Mesenteric fat pad (tissue), 1 donor: Measurements from ENCODE around the gene EFHC1. TPM values are rescaled to one million over a fixed set of nuclear protein-coding genes. Genes with fewer than 3 reads are reported as not detected.

ENCODE experiments used
- DNase-seq: peaks from one replicate; pipeline ENCODE4 v3.0.0-alpha.2; 2020; ENCODE audit warnings: low spot score
- total RNA-seq: library from RNA; stranded (reverse); fragmentation: NEBNext Ultra II Directional; extraction: Animal tissue kit (Norgen Biotek cat#: 25700); gene quantifications from one replicate; pipeline ENCODE4 v1.2.1, GENCODE V29; 2021
- donor health status: DM: yes; HTN: yes; CAD: no.

EFHC1 gene
- total RNA-seq, 1 donor from 2014 or later, result 10.4 TPM

DNA sequence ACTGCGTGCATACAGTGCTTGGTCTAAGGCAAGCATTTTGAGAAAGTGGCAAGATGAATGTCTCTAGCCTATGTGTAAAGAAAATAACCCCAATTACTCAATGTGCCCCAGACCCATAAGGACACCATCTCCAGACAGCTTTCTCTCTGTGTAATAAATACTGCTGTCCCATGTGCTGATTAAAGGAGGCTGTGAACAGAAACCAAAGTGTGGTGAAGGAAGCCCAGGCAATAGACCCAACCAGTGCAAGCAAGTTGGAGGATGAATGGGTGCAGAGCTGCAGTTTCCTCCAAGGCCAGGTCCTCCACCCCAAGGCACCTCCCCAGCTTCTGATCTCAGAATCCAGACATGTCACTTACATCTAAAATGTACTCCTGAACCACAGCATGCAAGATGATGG lies 96.1 kb downstream of the EFHC1 start:
- DNase-seq, result no peak

DNA sequence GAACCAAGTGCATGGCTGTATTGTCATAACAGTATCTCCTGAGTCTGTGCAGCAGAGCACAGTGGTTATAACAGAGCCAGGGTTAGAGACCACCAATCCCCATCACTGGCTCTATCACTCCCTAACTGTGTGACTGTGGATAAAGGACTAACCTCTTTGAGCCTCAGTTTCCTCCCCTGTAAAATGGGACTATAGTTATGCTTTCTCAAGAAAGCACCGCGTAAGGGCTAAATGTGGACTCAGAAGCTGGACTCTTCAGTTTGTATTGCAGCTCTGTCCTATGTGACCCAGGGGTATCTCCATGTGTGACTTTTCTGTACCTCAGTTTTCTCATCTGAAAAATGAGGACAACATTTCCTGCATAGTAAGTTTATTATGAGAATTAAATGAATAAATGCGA lies 96.8 kb downstream of the EFHC1 start:
- no peak for DNase-seq

DNA sequence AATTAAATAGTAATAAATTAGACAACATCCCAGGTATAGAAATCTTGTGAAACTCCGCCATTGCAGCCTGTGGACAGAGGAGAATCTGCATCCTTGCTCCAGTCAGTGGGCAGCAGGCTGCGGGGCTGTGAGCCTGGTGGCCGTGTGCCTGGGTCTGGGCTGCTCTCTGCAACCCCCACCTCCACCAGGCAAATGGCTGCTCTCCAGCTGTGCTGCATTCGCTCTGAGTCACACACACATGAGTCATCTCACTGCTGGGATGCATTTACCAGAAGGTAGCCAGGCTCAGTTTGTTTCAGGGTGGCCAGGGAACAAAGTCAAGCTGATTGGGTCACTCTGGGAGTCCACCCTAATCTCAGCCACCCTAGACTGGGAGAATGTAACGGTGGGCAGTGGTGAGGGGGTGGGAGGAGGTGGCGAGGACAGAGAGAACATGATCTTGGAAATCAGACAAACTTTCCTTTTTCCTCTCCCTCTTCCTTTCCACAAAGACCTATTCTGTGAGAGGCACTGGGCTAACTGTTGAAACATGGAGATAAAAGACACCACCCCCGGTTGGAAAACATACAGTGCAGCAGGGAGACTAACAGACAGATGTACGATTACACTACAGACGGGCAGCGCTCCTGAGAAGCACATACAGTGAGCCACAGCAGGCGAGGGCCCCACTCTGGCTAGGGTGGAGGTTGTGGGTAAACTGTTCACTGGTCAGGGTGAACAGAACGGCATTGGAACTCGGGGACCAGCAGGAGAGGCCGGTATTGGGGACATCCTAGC lies 97.5 kb downstream of the EFHC1 start:
- DNase-seq, result no peak

DNA sequence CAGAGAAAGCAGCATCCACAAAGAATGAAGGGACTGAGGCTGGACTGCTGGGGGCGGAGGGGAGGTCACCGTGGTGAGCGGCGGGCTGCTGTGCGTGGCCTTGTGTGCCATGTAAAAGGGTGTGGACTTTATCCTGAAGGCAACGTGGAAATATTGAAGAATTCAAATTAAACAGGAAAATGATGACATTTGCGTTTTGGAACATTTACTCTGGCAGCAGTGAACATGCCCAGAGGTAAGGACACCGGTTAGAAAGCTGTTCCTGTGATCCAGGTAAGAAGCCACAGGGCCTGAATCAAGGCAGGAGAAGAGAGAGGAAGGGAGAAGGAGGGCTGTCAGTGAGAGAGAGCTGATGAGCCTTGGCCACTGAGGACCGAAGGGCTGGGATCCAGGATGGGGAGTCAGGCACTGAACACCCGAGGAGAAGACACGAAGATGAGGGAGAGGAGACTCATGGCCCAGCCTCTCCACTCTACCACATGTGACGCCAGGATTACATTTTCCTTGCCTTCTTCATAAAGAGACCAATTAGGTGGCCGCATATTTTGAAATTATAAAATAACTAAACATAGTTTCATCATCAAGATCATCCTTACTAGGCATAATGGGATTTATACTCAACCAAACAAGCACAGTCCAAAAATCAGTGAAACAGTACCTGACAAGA lies 98.3 kb downstream of the EFHC1 start:
- no peak for DNase-seq

DNA sequence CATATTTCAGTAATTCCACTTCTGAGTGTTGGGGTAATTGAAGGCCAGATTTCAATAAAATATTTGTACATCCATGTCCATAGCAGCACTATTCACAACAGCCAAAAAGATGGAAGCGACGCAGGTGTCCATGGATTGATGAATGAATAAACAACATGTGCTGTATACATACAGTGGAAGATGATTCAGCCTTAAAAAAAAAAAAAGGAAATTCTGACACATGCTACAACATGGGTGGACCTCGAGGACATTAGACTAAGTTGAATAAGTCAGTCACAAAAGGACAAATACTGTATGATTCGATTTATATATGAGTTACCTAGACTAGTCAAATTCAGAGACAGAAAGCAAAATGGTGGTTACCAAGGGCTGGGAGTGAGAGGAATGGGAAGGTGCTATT lies 99.5 kb downstream of the EFHC1 start:
- DNase-seq, result no peak

DNA sequence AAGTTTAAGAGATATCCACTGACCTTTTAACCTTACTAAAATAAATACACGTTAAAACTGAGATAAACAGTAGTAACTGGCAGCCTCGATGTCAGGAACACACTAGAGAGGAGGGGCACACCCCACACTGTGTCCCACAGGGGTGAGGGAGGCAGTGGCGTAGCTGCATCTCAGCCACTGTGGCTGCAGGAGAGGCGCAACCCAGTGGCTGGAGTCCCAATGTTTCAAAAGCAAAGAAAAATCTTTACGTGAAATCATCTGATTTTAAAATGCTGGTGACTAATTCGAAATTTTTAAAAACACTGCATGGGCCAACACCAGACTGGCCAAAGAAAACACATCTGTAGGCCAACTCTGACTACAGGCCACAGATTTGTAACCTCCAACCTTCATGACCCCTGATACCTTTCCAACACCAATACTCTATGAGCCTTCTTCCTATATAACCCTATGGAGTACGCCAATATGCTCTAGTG lies 102.0 kb downstream of the EFHC1 start:
- DNase-seq, result no peak

DNA sequence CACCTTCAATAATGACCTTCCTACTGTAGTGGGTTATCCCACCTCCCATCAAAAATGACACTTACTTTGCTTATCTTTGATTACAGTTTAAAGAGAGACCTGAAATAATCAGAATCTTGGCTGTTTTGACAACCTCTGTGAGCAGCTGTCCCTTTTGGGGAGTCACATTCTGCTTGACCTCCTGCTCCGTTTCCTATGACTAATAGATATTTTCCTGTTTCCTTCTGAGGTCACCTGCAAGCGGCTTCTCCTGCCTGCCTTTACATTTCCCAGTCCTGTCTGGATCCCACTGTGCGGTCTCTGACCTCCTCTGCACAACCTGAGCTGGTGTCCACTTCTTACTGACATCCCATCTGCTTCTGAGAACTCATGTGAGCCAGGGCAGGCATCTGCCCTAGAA lies 102.5 kb downstream of the EFHC1 start:
- no peak for DNase-seq

DNA sequence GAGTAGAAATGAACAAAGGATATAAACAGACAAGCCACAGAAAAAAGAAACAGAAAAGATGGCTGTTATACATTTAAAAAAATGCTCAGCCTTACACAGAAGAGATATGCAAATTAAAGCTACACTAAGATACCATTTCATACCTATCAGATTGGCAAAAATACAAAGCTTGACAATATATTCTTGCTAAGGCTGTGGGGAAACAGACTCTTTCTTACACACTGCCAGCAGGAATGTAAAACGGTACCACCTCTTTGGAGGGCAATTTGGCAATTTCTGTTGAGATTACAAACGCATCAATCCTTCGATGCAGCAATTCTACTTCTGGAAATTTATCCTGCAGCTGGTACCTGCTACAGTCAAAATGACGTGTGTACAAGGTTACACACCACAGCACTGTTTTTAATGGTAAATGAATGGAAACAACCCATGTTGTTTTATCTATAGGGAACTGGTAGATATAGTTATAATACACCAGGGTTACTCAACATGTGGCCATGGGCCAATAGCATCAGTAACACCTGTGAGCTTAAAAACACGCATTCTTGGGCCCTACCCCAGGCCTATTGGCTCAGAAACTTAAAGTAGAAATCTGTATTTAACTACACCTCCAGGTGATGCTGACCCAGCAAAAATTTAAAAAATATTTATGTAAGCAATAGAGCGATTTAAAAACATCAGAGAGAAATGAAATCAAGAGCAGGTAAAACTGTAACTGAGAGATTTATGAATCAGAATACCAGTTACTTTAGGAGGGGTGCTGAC lies 103.4 kb downstream of the EFHC1 start:
- DNase-seq, result no peak

DNA sequence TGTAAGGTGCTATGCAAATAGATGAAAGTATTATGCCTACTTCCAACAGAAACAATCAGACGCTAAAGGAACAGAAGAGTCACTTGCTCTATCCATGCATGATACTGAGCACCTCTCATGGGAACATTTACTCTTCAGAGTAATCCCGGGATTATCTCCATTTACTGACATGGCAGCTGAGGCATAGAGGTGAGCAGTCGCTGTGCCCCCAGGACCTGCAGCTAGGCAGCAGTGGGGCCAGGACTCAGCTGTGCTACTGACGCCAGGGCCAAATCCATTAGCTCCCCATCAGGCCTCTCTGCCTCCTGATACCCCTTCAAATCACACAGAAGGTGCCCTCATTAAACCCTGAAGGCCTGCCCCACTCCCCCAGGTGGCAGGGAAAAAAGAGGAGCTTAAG lies 104.8 kb downstream of the EFHC1 start:
- no peak for DNase-seq

DNA sequence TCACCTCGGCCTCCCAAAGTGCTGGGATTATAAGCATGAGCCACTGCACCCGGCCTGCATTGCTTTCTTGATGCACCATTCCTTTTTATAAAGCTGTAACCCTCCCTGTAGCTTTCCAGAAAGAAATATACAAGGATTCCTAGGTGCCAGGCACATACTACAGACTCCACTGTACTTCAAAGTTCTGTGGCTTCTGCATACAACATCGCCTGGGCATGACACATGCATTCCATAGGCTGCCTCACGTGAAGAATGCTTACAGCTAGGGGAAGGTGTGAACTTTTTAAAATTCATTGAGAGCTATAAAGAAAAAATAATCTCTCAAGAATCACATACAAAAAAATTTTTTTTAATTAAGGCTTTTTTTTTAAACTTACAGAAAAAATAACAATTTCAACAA lies 106.5 kb downstream of the EFHC1 start:
- DNase-seq, result no peak

DNA sequence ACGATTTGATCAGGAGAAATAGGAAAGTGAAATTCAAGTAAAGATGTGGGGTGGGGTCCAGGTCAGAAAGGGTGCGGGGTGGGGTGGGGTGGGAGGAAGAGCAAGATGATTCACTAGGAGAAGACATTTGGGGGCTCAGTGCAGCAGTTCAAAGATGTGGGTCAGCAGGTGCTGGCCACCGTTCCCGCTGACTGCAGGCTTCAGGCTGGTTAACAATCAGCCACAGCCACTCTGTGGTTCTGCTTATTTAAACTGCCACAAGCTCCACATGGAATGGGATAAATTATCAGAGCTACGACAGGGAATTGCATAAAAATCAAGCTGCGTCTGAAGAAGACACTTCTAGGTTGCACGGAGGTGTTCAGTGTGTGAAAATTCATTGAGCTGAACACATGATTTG lies 107.3 kb downstream of the EFHC1 start:
- DNase-seq, result no peak

DNA sequence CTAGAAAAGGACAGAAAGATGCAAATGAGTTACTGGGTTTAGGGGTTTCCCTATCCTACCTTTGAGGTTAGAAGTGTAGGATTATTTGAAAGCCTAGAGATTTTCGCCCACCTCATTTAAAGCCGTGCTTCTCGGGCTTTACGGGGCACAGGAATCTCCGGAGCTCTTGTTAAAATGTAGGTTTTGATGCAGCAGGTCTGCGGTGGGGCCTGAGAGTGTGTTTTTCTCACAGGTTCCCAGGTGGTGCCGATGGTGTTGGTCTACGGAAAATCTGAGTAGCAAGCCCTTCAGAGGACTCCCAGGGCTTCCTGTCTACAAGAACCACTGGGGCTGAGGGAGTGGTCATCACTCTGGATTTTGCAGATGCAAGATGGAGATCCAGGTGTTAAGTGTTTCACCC lies 109.2 kb downstream of the EFHC1 start:
- no peak for DNase-seq

DNA sequence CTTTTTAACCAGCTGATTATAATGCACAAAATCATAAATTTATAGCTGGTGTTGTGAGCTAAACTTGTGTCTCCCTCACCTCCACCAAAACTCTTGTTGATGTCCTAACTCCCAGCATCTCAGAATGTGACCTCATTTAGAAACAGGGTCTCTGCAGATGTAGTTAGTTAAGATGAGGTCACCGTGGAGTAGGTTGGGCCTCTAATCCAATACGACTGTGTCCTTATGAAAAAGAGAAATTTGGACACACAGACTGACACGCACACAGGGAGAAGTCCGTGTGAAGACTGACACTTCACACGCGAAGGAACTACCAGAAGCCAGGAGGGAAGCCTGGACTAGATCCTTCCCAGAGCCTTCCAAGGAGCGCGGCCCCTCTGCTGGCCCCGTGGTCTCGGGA lies 110.2 kb downstream of the EFHC1 start:
- DNase-seq, result no peak

DNA sequence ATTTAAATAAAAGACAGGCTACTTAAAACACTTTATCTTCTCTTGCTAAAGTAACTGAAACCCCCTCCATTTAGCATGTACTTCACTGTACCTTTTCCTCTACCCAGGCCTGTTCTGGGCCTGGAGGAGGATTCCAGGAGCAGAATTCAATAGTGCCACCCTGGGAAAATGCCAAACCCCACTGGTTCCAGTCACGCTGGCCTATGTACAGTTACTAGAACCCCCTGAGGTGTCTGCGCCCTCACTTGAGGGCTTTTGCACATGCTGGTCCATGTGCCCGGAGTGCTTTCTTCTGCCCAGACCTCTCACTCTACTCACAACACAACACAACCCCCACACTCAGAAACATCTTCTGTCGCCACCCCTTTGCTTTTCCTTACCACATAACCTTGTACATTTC lies 111.3 kb downstream of the EFHC1 start:
- DNase-seq, result no peak

DNA sequence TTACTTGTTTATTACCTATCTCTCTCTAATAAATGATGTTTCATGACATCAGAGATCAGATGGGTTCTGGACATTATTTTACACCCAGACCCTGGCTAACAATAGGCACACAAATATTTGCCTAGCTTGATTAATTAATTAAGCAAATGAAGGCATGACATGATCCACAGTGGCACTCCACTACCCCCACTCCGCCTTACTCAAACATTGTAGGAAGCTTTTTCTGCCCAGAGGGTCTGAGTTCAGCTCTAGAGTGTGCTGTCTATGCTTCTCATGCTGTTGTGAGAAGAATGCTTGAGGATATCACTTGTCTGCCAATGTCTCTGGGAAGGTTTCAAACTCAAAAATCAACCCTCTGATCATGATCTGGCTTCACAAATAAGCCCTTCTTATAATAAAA lies 111.7 kb downstream of the EFHC1 start:
- DNase-seq, result no peak

DNA sequence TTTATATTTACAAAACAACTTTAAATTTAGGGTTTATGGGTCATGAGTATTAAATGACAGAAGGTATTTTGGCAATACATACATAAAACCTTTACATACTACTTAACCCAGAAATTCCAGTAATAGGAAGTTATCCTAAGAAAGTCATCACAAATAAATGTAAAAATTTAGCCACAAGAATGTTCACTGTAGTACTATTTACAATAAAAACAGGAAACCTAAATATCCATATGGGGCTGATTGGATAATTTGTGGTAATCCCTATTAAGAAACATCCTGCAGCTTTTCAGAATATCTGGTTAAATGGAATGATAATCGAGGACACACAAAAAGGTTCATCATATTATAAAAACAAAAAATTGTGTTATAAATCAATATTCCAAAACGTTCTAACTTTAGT lies 112.3 kb downstream of the EFHC1 start:
- no peak for DNase-seq

DNA sequence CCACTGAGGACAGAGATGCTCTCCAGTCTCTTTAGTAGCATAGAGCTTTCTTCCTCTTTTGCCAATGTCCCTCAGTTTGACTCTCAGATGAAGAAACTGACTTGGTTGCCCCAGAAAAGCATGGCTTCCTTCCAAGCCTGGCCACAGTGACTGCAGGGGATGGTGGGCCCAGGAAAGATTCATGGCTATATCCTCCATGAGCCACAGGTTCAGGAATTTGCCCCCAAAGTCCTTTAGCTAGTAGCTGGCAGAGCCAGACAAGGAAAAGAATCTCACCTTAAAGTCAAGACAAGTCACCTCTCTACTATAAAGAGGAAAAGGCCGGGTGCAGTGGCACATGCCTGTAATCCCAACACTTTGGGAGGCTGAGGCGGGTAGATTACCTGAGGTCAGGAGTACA lies 113.3 kb downstream of the EFHC1 start:
- DNase-seq, result no peak

DNA sequence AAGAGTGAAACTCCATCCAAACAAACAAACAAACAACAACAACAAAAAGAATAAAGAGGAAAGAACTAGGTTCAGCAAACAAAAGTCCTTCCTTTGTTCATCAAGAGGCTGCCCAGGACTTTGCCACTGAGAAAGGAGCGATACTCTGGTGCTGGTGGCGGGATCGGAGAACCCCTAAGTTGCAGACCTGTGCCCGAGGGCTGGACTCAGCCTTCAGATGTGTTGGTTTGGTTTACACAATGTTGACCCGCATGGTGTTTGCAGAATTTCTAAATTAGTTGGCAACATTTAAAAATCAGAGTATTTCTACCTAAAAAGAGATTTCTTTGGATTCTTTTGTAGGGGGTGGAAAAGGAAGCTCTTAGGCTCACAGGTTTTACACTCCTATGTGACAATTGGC lies 114.2 kb downstream of the EFHC1 start:
- DNase-seq, result no peak

DNA sequence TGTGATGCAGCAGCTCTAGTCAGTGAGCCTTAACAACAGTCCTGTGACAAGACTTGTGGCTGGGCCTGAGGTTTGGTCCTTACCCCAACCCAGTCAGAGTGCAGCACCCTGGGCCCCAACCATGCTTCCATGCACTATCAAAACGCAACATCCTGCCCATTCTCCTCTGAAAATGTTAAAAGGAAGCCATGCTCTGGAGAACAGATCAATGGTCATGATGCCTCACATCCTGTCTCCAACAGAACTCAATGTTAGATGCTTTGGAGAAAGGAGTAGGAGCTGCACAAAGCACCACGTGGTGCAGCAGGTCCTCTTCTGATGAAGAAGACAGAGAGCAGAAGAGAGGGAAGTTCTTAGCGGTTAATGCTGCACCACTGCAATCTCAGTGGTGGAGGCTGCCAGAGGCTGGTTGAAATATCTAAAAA lies 114.8 kb downstream of the EFHC1 start:
- DNase-seq, result no peak

DNA sequence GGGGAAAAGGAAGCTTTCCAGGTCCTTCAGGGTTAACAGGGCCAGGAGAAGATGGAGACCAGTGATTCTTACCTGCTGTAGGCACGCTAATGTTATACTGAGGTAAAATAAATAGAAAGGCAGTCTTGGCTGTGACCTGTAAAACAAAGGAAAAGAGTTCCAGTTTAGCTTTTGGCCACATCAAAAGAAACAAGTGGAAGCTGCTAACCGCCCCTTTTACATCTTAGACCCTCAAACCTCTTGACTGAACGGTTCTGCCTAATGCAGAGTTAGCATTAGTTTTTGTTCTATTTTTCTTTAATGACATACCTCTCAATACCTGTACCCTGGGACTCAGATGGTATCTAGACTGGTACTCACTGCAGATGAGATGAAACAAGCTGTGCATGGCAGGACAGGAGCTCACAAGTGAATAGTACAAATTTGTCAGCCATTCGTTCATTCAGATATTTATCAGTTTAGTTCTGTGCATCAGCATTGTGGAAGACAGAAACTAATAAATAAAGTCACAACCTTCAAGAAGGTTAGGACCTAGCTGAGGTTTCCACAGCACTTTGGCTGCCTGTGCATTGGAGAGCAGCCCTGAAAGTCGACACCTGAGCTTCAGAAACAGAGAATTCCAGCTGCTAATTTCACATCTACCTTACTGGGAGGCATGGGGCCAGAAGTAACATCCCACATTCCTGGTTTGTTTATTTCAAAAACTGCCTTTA lies 115.7 kb downstream of the EFHC1 start:
- DNase-seq, result no peak

DNA sequence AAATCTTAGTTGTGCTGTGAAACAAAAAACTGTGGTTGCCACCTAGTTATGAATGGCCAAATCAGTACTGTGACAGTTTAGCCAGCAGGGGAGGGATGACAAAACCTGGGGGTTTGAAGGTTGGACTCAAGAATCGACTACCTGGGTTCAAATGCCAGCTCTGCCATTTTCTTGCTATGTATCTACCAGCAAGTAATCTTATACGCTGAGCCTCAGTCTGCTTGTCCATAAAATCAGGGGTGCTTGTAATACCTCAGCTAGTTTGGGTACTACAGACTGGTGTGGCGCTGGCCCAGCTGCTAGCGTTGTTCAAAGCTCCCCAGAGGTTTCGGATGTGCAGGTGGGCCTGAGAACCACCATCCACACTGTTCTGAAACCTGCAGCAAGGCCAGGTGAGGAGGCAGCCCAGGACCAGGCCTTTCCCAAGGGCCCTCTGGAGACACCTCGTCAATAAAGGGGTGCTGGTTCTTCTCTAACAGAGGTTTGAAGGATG lies 116.3 kb downstream of the EFHC1 start:
- DNase-seq, result no peak
